ENCODE results near the gene SERP2. TPM values are rescaled to one million over a fixed set of nuclear protein-coding genes. Genes with fewer than 3 reads are reported as not detected.

The SERP2 gene
- total and polyA plus RNA-seq, 2 donors (not counting 1 experiment from before 2014, with no cell fraction given) = 0.43 TPM; not detected in 1

DNA sequence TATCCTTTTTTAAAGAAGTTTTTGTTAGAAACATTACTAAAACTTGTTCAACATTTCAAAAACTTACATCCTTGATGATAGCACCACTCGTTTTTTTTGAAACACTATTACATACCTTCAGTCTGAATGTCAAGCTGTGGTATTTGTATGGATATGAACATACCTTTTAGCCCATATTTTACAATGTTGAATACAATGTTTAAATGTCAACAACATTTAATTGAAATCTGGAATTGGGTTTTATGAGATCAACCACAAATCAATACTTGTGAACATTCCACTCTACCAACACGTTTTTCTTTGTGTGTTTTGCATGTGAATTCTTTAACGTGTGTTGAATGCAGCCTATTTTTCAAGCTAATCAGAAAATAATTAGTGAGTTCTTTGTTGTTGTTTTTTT lies 4.7 kb downstream of the SERP2 start:
- no peak overlapping the region for H3K4me3 Mint-ChIP-seq
- CTCF ChIA-PET = no interaction called here

GRCh38 chr13:44379885-44380284 lies 6.3 kb downstream of the SERP2 start:
- Mint-ChIP-seq H3K4me1 (no peaks in the 10 kb centered on the region), H3K27me3 (peaks cover 2% of the 10 kb centered on the region), H3K27ac (no peak overlapping the region), H3K4me3 (no peak overlapping the region), H3K9me3 (ENCODE audit: insufficient read depth) (no peaks in the 10 kb centered on the region)
- intact Hi-C loops (cut with micrococcal nuclease) = no loop called here
- H3K4me2 ChIP-seq (replicated peaks; ENCODE audit: low read depth, low read length, poor library complexity, severe bottlenecking) = no peak overlapping the region
- DNase-seq (no peak), ATAC-seq (ENCODE audit: low read depth) (no peak)
- WGBS (ENCODE audit: insufficient coverage) = 100% methylated on average over 1 of the region's 2 CpGs
- H3K27ac ChIP-seq (ENCODE audit: low read length in 2 of 2) = no peak overlapping the region
- POLR2A ChIA-PET = no interaction called here
- no peak overlapping the region for H3K4me3 ChIP-seq (ENCODE audit: control extremely low read depth in 1 of 5, extremely low read depth in 1 of 5, insufficient read depth in 1 of 5, low read depth in 2 of 5, low read length in 4 of 5)
- no peaks in the 10 kb centered on the region for H3K9me3 ChIP-seq (ENCODE audit: control extremely low read depth in 1 of 3, control insufficient read depth in 2 of 3, insufficient read depth in 1 of 3, low read length in 2 of 3)
- no peaks in the 10 kb centered on the region for H3K4me1 ChIP-seq (ENCODE audit: control insufficient read depth in 2 of 2, insufficient read depth in 2 of 2, low read length in 2 of 2)
- no peaks in the 10 kb centered on the region for H3K79me2 ChIP-seq (ENCODE audit: control insufficient read depth, insufficient read depth, low read length)
- H2AFZ ChIP-seq (ENCODE audit: insufficient read depth, low read depth, low read length, poor library complexity, severe bottlenecking) = no peak overlapping the region
- no peaks in the 10 kb centered on the region for H4K20me1 ChIP-seq (ENCODE audit: control insufficient read depth, insufficient read depth, low read length, poor library complexity, severe bottlenecking)
- no peaks in the 10 kb centered on the region for H3K36me3 ChIP-seq (replicated peaks in 1 of 2; ENCODE audit: control extremely low read depth in 1 of 2, control insufficient read depth in 1 of 2, extremely low read depth in 1 of 2, insufficient read depth in 2 of 2, low read length in 1 of 2)
- no peak overlapping the region for H3K9ac ChIP-seq (ENCODE audit: low read length)
- peaks cover 0 to 4% (median 0%) of the 10 kb centered on the region in 4 experiments for H3K27me3 ChIP-seq (replicated peaks in 1 of 4; ENCODE audit: control extremely low read depth in 1 of 4, control insufficient read depth in 3 of 4, insufficient read depth in 4 of 4, low read length in 3 of 4)
- no peak for TF ChIP-seq EZH2 (IDR thresholded peaks at IDR 0.05; ENCODE audit: borderline replicate concordance, insufficient read depth, low read depth, low read length, poor library complexity, severe bottlenecking)
- TF ChIP-seq CTCF (IDR thresholded peaks at IDR 0.05) = no peak
- CTCF ChIA-PET = interaction anchor here (0.6 kb wide), 1 partner anchor 64 kb away, joined by 3 read pairs; no protein-coding TSS in a partner anchor

More for the DNA sequence above, 4.7 kb downstream of the SERP2 start:
- Histone ChIP-seq H2AFZ (ENCODE audit: insufficient read depth, low read depth, low read length, poor library complexity, severe bottlenecking) (no peak overlapping the region), H3K9ac (ENCODE audit: low read length) (no peak overlapping the region), H3K27ac (ENCODE audit: low read length in 2 of 2) (no peak overlapping the region), H3K9me3 (ENCODE audit: control extremely low read depth in 1 of 3, control insufficient read depth in 2 of 3, insufficient read depth in 1 of 3, low read length in 2 of 3) (no peaks in the 10 kb centered on the region), H3K27me3 (replicated peaks in 1 of 4; ENCODE audit: control extremely low read depth in 1 of 4, control insufficient read depth in 3 of 4, insufficient read depth in 4 of 4, low read length in 3 of 4) (peaks cover 0 to 9% (median 3%) of the 10 kb centered on the region in 4 experiments), H3K4me2 (replicated peaks; ENCODE audit: low read depth, low read length, poor library complexity, severe bottlenecking) (no peak overlapping the region), H3K4me3 (ENCODE audit: control extremely low read depth in 1 of 5, extremely low read depth in 1 of 5, insufficient read depth in 1 of 5, low read depth in 2 of 5, low read length in 4 of 5) (no peak overlapping the region), H3K79me2 (ENCODE audit: control insufficient read depth, insufficient read depth, low read length) (no peaks in the 10 kb centered on the region), H3K4me1 (ENCODE audit: control insufficient read depth in 2 of 2, insufficient read depth in 2 of 2, low read length in 2 of 2) (no peaks in the 10 kb centered on the region), H3K36me3 (replicated peaks in 1 of 2; ENCODE audit: control extremely low read depth in 1 of 2, control insufficient read depth in 1 of 2, extremely low read depth in 1 of 2, insufficient read depth in 2 of 2, low read length in 1 of 2) (no peaks in the 10 kb centered on the region), H4K20me1 (ENCODE audit: control insufficient read depth, insufficient read depth, low read length, poor library complexity, severe bottlenecking) (no peaks in the 10 kb centered on the region)
- Mint-ChIP-seq H3K4me1 (peaks cover 3% of the 10 kb centered on the region), H3K9me3 (ENCODE audit: insufficient read depth) (no peaks in the 10 kb centered on the region), H3K27me3 (peaks cover 8% of the 10 kb centered on the region), H3K27ac (no peak overlapping the region)
- ATAC-seq (ENCODE audit: low read depth) (no peak), DNase-seq (no peak)
- POLR2A ChIA-PET = no interaction called here
- no CpG with 5 or more reads among the region's 3 CpGs for WGBS (ENCODE audit: insufficient coverage)
- TF ChIP-seq CTCF (IDR thresholded peaks at IDR 0.05) = no peak
- TF ChIP-seq EZH2 (IDR thresholded peaks at IDR 0.05; ENCODE audit: borderline replicate concordance, insufficient read depth, low read depth, low read length, poor library complexity, severe bottlenecking) = no peak
- intact Hi-C loops (cut with micrococcal nuclease) = no loop called here

Measured in B cell (primary cell).